ENCODE measurements around the gene PCK1.

DNA sequence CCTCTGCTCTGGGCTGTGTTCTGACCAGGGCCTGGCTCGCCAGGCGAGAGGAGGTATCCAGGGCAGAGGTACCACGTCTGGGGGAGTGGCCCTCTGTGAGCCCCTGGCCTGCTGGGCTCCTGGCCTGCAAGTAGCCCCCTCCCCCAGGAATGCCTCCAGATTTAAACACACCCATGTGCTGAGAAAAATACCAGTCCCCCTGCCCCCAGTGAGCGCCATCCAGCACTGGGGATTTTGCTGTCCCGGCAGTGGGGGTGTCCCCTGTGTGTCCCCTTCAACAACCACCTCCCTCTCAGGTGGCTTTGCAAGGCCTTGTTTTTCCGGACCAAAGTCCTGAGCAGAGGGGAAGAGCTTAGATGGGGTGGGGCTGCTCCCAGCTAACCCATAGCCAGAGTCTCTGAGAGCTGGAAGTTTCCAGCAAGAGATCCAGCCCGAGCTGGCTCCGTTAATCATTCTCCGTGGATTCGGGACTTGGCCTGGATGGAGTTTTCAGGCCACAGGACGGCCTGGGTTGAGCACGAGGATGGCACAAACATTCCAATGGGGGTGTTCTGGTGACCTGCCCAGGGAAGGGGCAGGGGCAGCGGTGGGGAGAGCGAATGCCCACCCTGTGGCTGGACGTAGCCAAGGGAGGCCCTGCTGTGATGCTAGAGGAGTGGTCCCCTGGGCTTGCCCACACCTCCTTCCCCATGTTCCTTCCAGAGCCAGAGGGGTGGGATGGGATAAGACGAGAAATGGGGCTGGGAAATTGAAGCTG is 29.0 kb downstream of the PCK1 start:
- no peak for TF ChIP-seq SUZ12 (IDR thresholded peaks at IDR 0.05; ENCODE audit: extremely low read depth, insufficient read depth, insufficient read length)
- TF ChIP-seq ZNF274 (IDR thresholded peaks at IDR 0.05; ENCODE audit: low read depth, low read length), result no peak
